Measurements from ENCODE around the gene TCF7. TPM values are rescaled to one million over a fixed set of nuclear protein-coding genes. Genes with fewer than 3 reads are reported as not detected.

Gene TCF7
- total and polyA plus RNA-seq, 2 of the 13 experiments (the other 11 are each of a cell fraction or from before 2014, with no cell fraction given), result 6.3 to 6.8 TPM

GRCh38 chr5:134176511-134177368 lies 62.3 kb downstream of the TCF7 start, which contains the start of gene SKP1 (continued):
- TF ChIP-seq ZNF781 (CRISPR knock-in tag; IDR thresholded peaks at IDR 0.05; ENCODE audit: borderline replicate concordance, not compliant biosample characterization), result peak; percentile 92
- no peak for TF ChIP-seq GABPA (IDR thresholded peaks at IDR 0.05; ENCODE audit: low read depth, low read length)
- no peak for TF ChIP-seq GABPA (CRISPR knock-in tag; IDR thresholded peaks at IDR 0.05; ENCODE audit: low read depth)
- no peak for TF ChIP-seq CC2D1A (CRISPR knock-in tag; IDR thresholded peaks at IDR 0.05)
- TF ChIP-seq IKZF4 (CRISPR knock-in tag; IDR thresholded peaks at IDR 0.05; ENCODE audit: borderline replicate concordance, low read depth, not compliant biosample characterization), result peak; percentile 65
- TF ChIP-seq GTF2F1 (IDR thresholded peaks at IDR 0.05; ENCODE audit: low read length), result peak; percentile 91; the same call in 1 of the 2 replicates
- peak; percentile 77 for TF ChIP-seq ISL2 (CRISPR knock-in tag; IDR thresholded peaks at IDR 0.05)
- TF ChIP-seq ARID2 (CRISPR knock-in tag; IDR thresholded peaks at IDR 0.05; ENCODE audit: borderline replicate concordance), result peak; percentile 79; the same call in 1 of the 2 replicates
- TF ChIP-seq MIXL1 (CRISPR knock-in tag; IDR thresholded peaks at IDR 0.05), result peak; percentile 29; the same call in 1 of the 2 replicates
- no peak; the same call in 1 of the 2 replicates for TF ChIP-seq ZNF674 (CRISPR knock-in tag; IDR thresholded peaks at IDR 0.05; ENCODE audit: low read depth)
- TF ChIP-seq HBP1 (CRISPR knock-in tag; IDR thresholded peaks at IDR 0.05; ENCODE audit: low read depth), result no peak
- no peak for TF ChIP-seq JDP2 (CRISPR knock-in tag; IDR thresholded peaks at IDR 0.05; ENCODE audit: borderline replicate concordance)
- 0 out of 2 replicates have a peak, but pooled peaks have one; percentile 30 for TF ChIP-seq ZNF652 (CRISPR knock-in tag; IDR thresholded peaks at IDR 0.05; ENCODE audit: borderline replicate concordance, low read depth)
- TF ChIP-seq NFE2 (CRISPR knock-in tag; IDR thresholded peaks at IDR 0.05), result no peak
- TF ChIP-seq IRX3 (CRISPR knock-in tag; IDR thresholded peaks at IDR 0.05; ENCODE audit: borderline replicate concordance, low read depth), result peak; percentile 86
- peak; percentile 80 for TF ChIP-seq ZBTB34 (CRISPR knock-in tag; IDR thresholded peaks at IDR 0.05)
- TF ChIP-seq POLR2AphosphoS5 (IDR thresholded peaks at IDR 0.05; ENCODE audit: low read depth, low read length), result peak; percentile 97
- peak; percentile 81 for TF ChIP-seq MYC (CRISPR knock-in tag; IDR thresholded peaks at IDR 0.05; ENCODE audit: borderline replicate concordance)
- peak; percentile 25; the same call in 1 of the 2 replicates for TF ChIP-seq TFE3 (CRISPR knock-in tag; IDR thresholded peaks at IDR 0.05)
- no peak for TF ChIP-seq ARID3A (IDR thresholded peaks at IDR 0.05; ENCODE audit: low read depth, low read length)
- TF ChIP-seq SOX6 (IDR thresholded peaks at IDR 0.05), result no peak
- TF ChIP-seq SOX6 (CRISPR knock-in tag; IDR thresholded peaks at IDR 0.05), result peak; percentile 71
- TF ChIP-seq HDAC1 (CRISPR knock-in tag; IDR thresholded peaks at IDR 0.05), result peak; percentile 96
- no peak for TF ChIP-seq CBX2 (IDR thresholded peaks at IDR 0.05; ENCODE audit: low read depth, low read length)
- no peak for TF ChIP-seq CBX2 (CRISPR knock-in tag; IDR thresholded peaks at IDR 0.05; ENCODE audit: low read depth)

All from HepG2 (cell line).